CD4-positive, alpha-beta T cell (primary cell): Measurements from ENCODE around the gene LVRN. TPM values are rescaled to one million over a fixed set of nuclear protein-coding genes. Genes with fewer than 3 reads are reported as not detected.

ENCODE experiments used
- ATAC-seq: fragments of 200-7000 bp; cut with Tn5 transposase; one replicate; pipeline ENCODE4 v1.10.0; 2022; ENCODE audit warnings: mild to moderate bottlenecking; ENCODE audit not compliant: poor library complexity
- CTCF ChIA-PET: fragments of 350-600 bp; sonication (Branson Sonifier 250); formaldehyde crosslinking; loops from one replicate; lab custom pipeline; 2021; ENCODE audit warnings: antibody characterized with exemption, inconsistent platforms; lab: Charles Lee
- POLR2A ChIA-PET: fragments of 350-600 bp; sonication (Branson Sonifier 250); formaldehyde crosslinking; loops from one replicate; lab custom pipeline; 2021; ENCODE audit warnings: antibody characterized with exemption, inconsistent platforms; lab: Charles Lee
- DNase-seq, 14 experiments: peaks; one replicate each; pipeline ENCODE4 v3.0.0-alpha.2; 2013 to 2020; ENCODE audit warnings: mixed read lengths in 2 of 14
- H3K27ac ChIP-seq, 2 donors: one replicate each; pipeline versions ENCODE4 v1.5.1 to v1.7.0; 2013; ENCODE audit warnings: low read length in 2 of 2, low read depth in 1 of 2, mild to moderate bottlenecking in 1 of 2
- H3K27me3 ChIP-seq, 2 experiments: 1 replicate in 1 of 2; 2 replicates in 1 of 2; pipeline versions ENCODE4 v1.6.1 to v1.7.0; 2013; ENCODE audit warnings: low read length in 2 of 2, control low read depth in 1 of 2, mild to moderate bottlenecking in 1 of 2, moderate library complexity in 1 of 2; ENCODE audit not compliant: insufficient read depth in 2 of 2, control insufficient read depth in 1 of 2
- H3K36me3 ChIP-seq: one replicate; pipeline ENCODE4 v1.6.1; 2013; ENCODE audit warnings: low read length, control low read depth; ENCODE audit not compliant: insufficient read depth
- H3K4me1 ChIP-seq: one replicate; pipeline ENCODE4 v1.6.1; 2013; ENCODE audit warnings: low read length, control low read depth; ENCODE audit not compliant: insufficient read depth
- H3K4me3 ChIP-seq: one replicate; pipeline ENCODE4 v1.5.1; 2013; ENCODE audit warnings: mild to moderate bottlenecking, low read length, moderate library complexity
- H3K9me3 ChIP-seq, 2 experiments: 1 replicate in 1 of 2; 2 replicates in 1 of 2; pipeline versions ENCODE4 v1.6.1 to v1.7.0; 2013; ENCODE audit warnings: low read length in 2 of 2, mild to moderate bottlenecking in 2 of 2, control low read depth in 1 of 2, moderate library complexity in 1 of 2; ENCODE audit not compliant: control insufficient read depth in 1 of 2, insufficient read depth in 1 of 2
- H3K27ac Mint-ChIP-seq: one replicate; pipeline ENCODE4 v1.8.0; 2020; ENCODE audit warnings: mixed read lengths
- H3K27me3 Mint-ChIP-seq: one replicate; pipeline ENCODE4 v1.8.0; 2021; ENCODE audit warnings: mixed read lengths
- H3K36me3 Mint-ChIP-seq: one replicate; pipeline ENCODE4 v1.8.0; 2021; ENCODE audit warnings: low read depth, mixed read lengths
- H3K4me1 Mint-ChIP-seq: one replicate; pipeline ENCODE4 v1.8.0; 2021; ENCODE audit warnings: low read depth, mixed read lengths
- H3K4me3 Mint-ChIP-seq: one replicate; pipeline ENCODE4 v1.8.0; 2020; ENCODE audit warnings: mild to moderate bottlenecking, mixed read lengths
- H3K9me3 Mint-ChIP-seq: one replicate; pipeline ENCODE4 v1.8.0; 2020; ENCODE audit warnings: mixed read lengths
- intact Hi-C, 2 experiments: fragments of 100-400 bp; cut with DNase I in 1 of 2; cut with micrococcal nuclease in 1 of 2; formaldehyde crosslinking; loops; one replicate each; pipeline versions ENCODE4 v1.15.1 to v1.9.0; 2023 to 2025; cut with DNase I, micrococcal nuclease
- total RNA-seq, 174 experiments: library from RNA in 2 of 174; stranded (reverse) in 2 of 174; gene quantifications; one replicate each; pipeline ENCODE4 v1.2.3 and lab custom pipeline; 2021 to 2026
- TF ChIP-seq, protein P1 (sequence below): fragments of 200-600 bp; IDR thresholded peaks from one replicate; pipeline ENCODE4 v1.8.0; 2022; ENCODE audit warnings: antibody characterized with exemption, mild to moderate bottlenecking

Gene LVRN
- total RNA-seq, 2 experiments from 2014 or later, result 0.17 TPM; not detected in 1

DNA sequence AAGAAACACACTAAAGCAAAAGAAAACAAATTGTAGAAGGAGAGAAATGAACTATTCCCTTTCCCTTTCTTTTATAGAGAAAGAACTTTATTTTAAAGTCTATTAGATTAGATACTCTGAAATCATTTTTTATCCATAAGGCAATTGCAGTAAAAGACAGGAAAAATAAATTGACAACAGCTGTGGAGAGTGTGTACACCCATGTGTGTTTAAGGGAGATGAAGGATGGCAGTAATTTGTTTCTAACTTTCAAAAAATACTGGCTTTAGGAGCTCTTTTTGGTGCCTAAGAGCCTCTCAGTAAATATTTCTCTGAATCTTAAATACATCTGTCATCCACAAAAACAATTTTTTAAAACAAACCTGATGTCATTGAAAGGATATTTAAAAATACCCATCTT lies 51.7 kb downstream of the LVRN start:
- Histone ChIP-seq H3K27ac (no peak overlapping the region), H3K36me3 (no peaks in the 10 kb centered on the region), H3K9me3 (no peaks in the 10 kb centered on the region), H3K27me3 (peaks cover 0 to 8% of the 10 kb centered on the region in 2 experiments), H3K4me1 (no peaks in the 10 kb centered on the region), H3K4me3 (no peak overlapping the region)
- H3K4me1 Mint-ChIP-seq, result no peaks in the 10 kb centered on the region
- DNase-seq (no peak), ATAC-seq (no peak)
- peaks cover 19% of the 10 kb centered on the region for H3K27me3 Mint-ChIP-seq
- TF ChIP-seq, protein P1, sequence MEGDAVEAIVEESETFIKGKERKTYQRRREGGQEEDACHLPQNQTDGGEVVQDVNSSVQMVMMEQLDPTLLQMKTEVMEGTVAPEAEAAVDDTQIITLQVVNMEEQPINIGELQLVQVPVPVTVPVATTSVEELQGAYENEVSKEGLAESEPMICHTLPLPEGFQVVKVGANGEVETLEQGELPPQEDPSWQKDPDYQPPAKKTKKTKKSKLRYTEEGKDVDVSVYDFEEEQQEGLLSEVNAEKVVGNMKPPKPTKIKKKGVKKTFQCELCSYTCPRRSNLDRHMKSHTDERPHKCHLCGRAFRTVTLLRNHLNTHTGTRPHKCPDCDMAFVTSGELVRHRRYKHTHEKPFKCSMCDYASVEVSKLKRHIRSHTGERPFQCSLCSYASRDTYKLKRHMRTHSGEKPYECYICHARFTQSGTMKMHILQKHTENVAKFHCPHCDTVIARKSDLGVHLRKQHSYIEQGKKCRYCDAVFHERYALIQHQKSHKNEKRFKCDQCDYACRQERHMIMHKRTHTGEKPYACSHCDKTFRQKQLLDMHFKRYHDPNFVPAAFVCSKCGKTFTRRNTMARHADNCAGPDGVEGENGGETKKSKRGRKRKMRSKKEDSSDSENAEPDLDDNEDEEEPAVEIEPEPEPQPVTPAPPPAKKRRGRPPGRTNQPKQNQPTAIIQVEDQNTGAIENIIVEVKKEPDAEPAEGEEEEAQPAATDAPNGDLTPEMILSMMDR, result no peak
- ChIA-PET POLR2A (no interaction called here), CTCF (no interaction called here)
- H3K9me3 Mint-ChIP-seq, result no peaks in the 10 kb centered on the region
- intact Hi-C loops, result no loop called here
- H3K4me3 Mint-ChIP-seq, result no peak overlapping the region
- H3K36me3 Mint-ChIP-seq, result no peaks in the 10 kb centered on the region
- H3K27ac Mint-ChIP-seq, result no peak overlapping the region

DNA sequence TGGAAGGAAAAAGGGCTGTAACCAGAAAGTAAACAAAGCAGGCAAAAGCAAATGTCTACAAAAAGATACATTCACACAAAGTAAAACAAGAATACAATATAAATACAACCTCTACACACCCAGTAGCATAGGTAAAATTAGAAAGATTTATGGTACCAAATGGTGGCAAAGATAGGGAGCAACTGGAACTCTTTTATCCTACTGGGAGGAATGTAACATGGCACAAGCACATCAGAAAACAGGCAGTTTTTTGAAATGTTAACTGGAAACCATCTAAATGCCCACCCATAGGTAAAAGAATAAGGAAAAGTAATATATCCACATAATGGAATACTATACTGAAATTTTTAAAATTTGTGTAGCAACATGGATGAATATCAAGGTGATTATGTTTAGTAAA lies 61.3 kb downstream of the LVRN start:
- H3K4me3 Mint-ChIP-seq, result no peak overlapping the region
- no peaks in the 10 kb centered on the region for H3K27me3 ChIP-seq
- H3K36me3 Mint-ChIP-seq, result no peaks in the 10 kb centered on the region
- H3K27ac ChIP-seq, result no peak overlapping the region
- H3K36me3 ChIP-seq, result no peaks in the 10 kb centered on the region
- H3K4me1 ChIP-seq, result no peaks in the 10 kb centered on the region
- DNase-seq (no peak), ATAC-seq (no peak)
- CTCF ChIA-PET, result no interaction called here
- no peaks in the 10 kb centered on the region for H3K9me3 ChIP-seq
- no peak overlapping the region for H3K27ac Mint-ChIP-seq
- H3K9me3 Mint-ChIP-seq, result no peaks in the 10 kb centered on the region
- peaks cover 16% of the 10 kb centered on the region for H3K27me3 Mint-ChIP-seq
- intact Hi-C loops, result no loop called here
- TF ChIP-seq, protein P1, result no peak
- POLR2A ChIA-PET, result no interaction called here
- no peaks in the 10 kb centered on the region for H3K4me1 Mint-ChIP-seq
- no peak overlapping the region for H3K4me3 ChIP-seq

DNA sequence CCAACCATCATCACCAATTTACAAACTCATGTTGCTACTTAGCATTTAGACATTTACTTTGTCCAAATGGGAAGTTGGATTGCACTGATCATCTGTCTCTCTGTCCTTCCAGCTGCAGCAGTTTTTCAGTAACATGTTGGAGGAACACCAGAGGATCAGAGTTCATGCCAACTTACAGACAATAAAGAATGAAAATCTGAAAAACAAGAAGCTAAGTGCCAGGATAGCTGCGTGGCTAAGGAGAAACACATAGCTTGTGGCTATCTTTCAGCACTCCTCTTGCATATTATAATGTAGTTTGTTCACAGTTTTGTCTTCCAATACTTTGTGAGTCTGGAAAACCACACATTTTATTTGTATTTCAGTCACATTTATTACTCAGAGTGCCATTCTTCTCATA lies 63.6 kb downstream of the LVRN start:
- DNase-seq, result no peak
- peaks cover 20% of the 10 kb centered on the region for H3K27me3 Mint-ChIP-seq
- H3K4me1 Mint-ChIP-seq, result no peaks in the 10 kb centered on the region
- no peak overlapping the region for H3K27ac ChIP-seq
- no peak overlapping the region for H3K27ac Mint-ChIP-seq
- peaks cover 0 to 7% of the 10 kb centered on the region in 2 experiments for H3K27me3 ChIP-seq
- CTCF ChIA-PET, result no interaction called here
- no peaks in the 10 kb centered on the region for H3K4me1 ChIP-seq
- no peaks in the 10 kb centered on the region for H3K36me3 Mint-ChIP-seq
- H3K36me3 ChIP-seq, result no peaks in the 10 kb centered on the region
- TF ChIP-seq, protein P1, result no peak
- POLR2A ChIA-PET, result no interaction called here
- H3K4me3 Mint-ChIP-seq, result no peak overlapping the region
- H3K9me3 ChIP-seq, result no peaks in the 10 kb centered on the region
- no peaks in the 10 kb centered on the region for H3K9me3 Mint-ChIP-seq
- intact Hi-C loops, result no loop called here
- H3K4me3 ChIP-seq, result no peak overlapping the region
- no peak for ATAC-seq
